ENCODE data around the gene PRR20G.

Gene PRR20G

GRCh38 chr3:127262533-127262932, 25.3 kb downstream of the PRR20G start:
- DNase-seq: no peak

GRCh38 chr3:127261925-127262324, 25.9 kb downstream of the PRR20G start:
- DNase-seq: no peak

DNA sequence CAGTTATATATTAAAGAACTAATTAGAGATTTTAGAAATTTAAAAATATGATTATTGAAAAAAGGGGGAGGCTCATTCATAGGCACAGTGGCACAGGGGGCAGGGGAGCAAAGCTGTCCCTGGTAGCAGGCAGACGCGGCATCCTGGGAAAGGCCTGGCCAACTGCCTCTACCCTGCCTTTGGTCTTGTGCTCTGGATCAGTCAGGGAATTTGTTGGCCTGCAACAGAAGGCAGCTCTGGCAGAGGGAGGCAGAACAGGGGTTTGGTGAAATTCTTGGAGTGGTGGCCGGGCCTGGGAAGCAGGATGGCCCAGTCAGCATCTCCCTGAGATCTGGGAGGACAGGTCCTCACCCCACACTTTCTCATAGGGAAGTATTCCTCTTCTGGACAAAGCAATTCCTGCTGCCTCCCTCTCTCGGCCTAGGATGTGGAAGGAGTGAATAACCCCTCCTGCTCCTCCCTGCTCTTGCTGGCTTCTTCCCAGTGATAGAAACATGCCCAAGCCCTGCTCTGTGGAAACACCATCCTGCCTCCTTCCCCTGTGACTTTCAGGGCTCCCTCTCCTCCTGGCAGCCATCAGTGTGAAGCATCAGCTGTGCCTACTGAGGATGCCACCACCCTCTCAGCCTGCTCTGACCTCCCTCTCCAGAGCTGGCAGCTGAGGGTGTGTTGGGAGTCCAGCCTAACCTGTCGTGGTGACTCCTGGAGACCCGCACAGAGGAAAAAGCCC, 26.9 kb downstream of the PRR20G start:
- no peak for DNase-seq

- DNase-seq: no peak
Observed at GRCh38 chr3:127260416-127260815, 27.4 kb downstream of the PRR20G start.

- no peak for DNase-seq
Observed at GRCh38 chr3:127259882-127260281, 28.0 kb downstream of the PRR20G start.

DNA sequence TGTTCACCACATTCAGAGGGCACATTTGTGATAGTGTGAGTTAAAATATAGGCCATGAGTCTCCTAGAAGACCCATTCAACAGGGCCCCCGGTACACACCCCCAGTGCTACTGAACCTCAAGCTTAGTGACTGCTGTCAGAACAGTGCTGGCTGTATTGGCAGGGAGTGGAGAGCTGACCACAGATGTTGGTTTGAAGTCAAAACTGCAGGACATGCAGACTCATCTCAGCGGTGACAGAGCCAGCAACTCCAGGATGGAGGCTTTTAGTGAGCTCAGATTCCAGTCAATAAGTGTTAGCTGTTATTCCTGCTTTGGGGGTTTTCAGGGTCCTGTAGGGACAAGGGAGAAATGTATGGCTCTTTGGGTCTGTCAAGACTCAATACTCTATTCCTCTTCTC, 29.1 kb downstream of the PRR20G start:
- no peak for DNase-seq

GRCh38 chr3:127257351-127257750, 30.5 kb downstream of the PRR20G start:
- no peak for DNase-seq

- no peak for DNase-seq
Observed at GRCh38 chr3:127256733-127257271, 31.0 kb downstream of the PRR20G start.

DNA sequence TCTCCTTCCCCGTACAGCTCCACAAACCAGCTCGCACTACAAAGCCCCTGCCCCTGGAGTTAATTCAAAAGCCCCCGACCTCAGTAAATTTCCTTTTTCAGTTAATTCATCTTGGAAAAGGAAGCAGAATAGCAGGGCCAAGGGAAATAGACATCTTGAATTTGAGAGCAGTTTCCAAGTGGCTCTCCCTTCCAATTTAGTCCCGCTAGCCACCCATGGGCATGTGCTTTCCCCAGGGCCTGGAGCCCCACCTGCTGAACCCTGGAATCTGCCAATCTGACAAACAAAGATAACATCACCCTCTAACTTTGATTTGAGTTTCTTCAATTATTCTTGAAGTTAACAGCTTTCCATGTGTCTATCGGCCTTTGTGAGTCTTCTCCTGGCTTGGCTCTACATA, 31.7 kb downstream of the PRR20G start:
- DNase-seq: no peak

DNA sequence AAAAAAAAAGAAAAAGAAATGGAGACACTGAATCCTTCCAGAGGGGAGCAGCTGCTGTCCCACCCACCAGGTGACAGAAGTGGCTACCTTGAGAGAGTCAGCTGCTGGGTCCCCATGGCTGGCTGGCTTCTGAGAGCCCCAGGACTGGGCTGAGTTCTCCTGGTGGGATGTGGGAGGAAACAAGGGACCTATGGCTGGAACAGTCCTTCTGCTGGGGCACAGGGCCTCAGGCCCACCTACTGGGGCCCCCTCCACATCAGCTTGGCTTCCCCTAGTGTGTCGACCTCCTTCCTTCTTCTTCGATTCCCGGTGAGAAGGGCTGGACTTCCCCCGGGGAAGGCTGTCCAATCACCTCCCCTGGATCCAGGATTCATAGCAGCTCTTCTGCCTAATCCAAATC, 32.3 kb downstream of the PRR20G start:
- DNase-seq: no peak

- no peak for DNase-seq
Observed at GRCh38 chr3:127254730-127255129, 33.1 kb downstream of the PRR20G start.

DNA sequence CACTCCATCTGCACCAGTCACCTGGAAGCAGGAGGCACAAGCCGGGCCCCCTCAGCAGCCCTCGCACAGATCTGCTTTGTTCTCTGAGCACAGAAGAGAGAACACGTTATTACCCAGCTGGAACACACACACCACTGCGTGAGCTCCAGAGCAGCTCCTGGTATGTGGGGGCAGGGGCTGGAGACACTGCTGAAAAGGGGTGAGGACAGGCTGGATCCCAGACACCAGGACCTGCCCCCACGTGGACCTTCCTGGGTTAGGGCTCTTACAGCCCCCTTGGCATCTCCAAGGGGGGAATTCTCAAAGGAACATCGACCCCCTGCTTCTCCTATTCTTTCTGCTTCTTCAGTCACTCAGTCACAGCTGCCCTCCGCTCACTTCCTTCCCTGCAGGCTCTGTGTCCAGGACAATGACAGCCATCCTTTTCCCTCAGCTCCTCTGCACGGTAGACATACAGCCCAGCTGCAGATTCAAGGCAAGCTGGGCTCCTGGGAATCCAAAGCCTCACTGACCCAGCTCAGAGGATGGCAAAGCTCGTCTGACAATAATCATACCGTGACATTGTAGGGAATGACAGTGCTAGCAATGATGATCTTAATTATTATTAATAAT, 33.7 kb downstream of the PRR20G start:
- no peak for DNase-seq

GRCh38 chr3:127253491-127253890, 34.4 kb downstream of the PRR20G start:
- DNase-seq: no peak

- no peak for DNase-seq
Observed at GRCh38 chr3:127252446-127252845, 35.4 kb downstream of the PRR20G start.

DNA sequence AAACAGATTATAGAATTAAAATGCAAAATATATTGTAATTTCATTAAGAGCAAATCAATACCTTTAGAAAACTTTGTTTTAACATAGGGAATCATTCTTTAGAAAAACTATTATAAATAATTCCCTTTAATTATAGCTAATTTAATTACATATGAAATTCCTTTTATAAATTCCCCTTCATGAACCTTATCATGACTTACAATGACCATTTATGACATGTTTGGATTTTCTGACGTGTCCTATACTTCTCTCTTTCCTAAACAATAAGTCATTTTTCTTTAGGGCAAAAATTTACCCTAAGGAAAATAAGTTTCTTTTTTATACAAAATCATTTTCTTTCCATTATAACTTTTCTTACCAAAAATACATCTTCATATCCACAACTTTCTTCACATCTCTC, 37.8 kb downstream of the PRR20G start:
- no peak for DNase-seq

DNA sequence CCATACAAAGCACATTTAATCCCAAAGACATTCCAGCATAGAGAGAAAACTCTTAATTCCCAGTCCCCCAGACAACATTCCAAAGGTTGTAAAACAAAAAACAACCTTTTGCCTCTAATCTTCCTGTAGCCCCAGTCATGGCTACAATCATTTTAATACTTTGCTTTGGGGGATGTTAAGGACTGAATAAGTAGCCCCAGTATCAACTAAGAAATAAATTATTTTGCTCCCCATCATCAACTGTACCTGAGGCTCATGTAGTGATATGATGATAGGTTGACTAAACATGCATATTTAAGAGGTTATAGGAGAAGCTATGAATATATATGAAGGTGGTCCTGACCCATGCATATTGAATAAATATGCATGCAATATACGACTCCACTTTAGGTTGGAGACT, 40.6 kb downstream of the PRR20G start:
- no peak for DNase-seq

- no peak for DNase-seq
Observed at GRCh38 chr3:127238602-127239001, 49.2 kb downstream of the PRR20G start.

DNA sequence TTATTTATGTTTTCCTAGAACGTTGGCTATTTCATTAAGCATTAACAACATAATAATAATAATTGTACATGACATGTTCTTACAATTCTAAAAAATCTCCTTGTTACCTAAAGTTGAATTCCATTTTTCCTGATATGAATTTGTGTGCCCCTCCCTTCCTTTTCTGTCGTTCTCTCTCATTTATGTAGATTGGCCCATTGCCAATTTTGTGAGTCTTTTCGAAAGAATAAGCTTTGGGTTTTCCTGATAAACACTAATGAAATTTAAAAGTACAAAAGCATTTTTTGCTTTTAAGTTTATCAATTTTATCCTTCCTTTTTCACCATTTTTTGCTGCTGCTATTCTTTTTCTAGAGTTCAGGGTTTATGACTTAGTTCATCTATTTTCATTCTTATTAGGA, 50.0 kb downstream of the PRR20G start:
- DNase-seq: no peak

DNA sequence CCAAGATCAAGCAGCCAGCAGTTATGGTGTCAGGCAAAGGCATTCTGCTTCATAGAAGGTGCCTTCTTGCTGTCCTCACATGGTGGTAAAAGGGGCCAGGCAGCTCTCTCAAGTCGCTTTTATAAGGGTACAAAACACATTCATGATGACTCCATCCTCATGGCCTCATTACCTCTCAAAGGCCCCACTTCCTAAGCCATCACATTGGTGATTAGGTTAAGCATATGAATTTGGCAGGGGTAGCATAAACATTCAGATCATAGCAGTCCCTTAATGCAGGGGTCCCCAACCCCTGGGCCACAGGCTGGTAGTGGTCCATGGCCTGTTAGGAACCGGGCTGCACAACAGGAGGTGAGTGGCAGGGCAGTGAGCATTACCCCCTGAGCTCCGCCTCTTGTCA, 52.1 kb downstream of the PRR20G start:
- no peak for DNase-seq

DNA sequence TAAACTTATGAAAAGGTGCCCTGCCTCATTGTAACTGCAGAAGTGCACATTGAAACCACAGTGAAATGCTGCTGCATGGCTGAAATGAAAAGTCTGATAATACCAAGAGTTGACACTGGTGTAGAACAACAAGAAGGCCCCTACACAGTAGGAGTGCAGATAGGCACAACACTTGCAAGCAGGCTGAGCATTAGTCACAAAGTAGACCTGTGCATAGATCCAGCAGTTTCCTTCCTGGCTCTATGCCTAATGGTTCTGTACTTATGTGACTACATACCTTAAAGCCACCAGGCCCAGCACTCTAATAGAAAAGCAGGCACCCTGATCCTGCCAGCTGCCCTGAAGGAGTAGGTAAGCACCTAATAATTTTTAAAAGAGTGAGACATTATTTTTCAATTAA, 53.1 kb downstream of the PRR20G start:
- DNase-seq: no peak

Data from stimulated activated CD8-positive, alpha-beta memory T cell treated with anti-CD3 and anti-CD28 coated beads, Interleukin-4, amount 100 ng/mL, for 48 hours (primary cell).